Neural cell (in vitro differentiated cells): Measurements from ENCODE around the gene STK40.

ENCODE experiments used
- EZH2 ChIP-seq: fragments of 200-600, 300-800 bp; shearing (Covaris generic), sonication (generic); IDR thresholded peaks from 2 replicates; pipeline ENCODE4 v1.6.1; 2014; ENCODE audit warnings: antibody characterized with exemption, low read length, borderline replicate concordance, mild to moderate bottlenecking; ENCODE audit not compliant: insufficient read depth, poor library complexity, severe bottlenecking
- MXI1 ChIP-seq: fragments of 450-650 bp; conservative IDR thresholded peaks from 2 replicates; pipeline ENCODE4 v1.6.1; 2014; ENCODE audit warnings: antibody characterized with exemption, mild to moderate bottlenecking; ENCODE audit not compliant: poor library complexity, severe bottlenecking
- SMC3 ChIP-seq: fragments of 450-650 bp; conservative IDR thresholded peaks from 2 replicates; pipeline ENCODE4 v1.6.1; 2014; ENCODE audit warnings: antibody characterized with exemption, mild to moderate bottlenecking, moderate library complexity; ENCODE audit not compliant: poor library complexity
- TAF1 ChIP-seq: IDR thresholded peaks from 2 replicates; pipeline ENCODE4 v1.6.1; 2012; ENCODE audit warnings: low read depth
- TF ChIP-seq, protein P1 (sequence below): fragments of 450-650 bp; IDR thresholded peaks from 2 replicates; pipeline ENCODE4 v1.5.1; 2014; ENCODE audit warnings: antibody characterized with exemption, mild to moderate bottlenecking, moderate library complexity; ENCODE audit not compliant: poor library complexity, severe bottlenecking
- TF ChIP-seq, protein P2 (sequence below): IDR thresholded peaks from 2 replicates; pipeline ENCODE4 v1.6.1; 2012; ENCODE audit warnings: borderline replicate concordance

DNA sequence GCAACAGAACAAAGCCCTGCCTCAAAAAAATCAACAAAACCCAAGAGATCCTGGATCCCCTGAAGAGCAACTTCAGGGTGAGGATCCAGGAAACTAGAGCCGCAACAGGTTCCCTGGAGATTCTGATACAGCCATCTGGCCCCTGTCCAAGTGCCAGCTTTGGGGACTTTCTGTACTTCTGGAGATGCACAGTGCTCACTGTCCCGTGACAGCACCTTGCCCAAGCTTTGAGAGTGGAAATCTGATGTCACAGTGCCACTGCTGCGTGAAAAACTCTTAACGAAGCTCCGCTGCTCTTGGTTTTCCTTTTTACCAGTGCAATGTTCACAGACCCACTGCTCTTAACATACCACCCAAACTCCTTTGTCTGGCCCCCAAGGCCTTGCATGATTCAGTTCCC lies 26.3 kb downstream of the STK40 start:
- TF ChIP-seq, protein P1, sequence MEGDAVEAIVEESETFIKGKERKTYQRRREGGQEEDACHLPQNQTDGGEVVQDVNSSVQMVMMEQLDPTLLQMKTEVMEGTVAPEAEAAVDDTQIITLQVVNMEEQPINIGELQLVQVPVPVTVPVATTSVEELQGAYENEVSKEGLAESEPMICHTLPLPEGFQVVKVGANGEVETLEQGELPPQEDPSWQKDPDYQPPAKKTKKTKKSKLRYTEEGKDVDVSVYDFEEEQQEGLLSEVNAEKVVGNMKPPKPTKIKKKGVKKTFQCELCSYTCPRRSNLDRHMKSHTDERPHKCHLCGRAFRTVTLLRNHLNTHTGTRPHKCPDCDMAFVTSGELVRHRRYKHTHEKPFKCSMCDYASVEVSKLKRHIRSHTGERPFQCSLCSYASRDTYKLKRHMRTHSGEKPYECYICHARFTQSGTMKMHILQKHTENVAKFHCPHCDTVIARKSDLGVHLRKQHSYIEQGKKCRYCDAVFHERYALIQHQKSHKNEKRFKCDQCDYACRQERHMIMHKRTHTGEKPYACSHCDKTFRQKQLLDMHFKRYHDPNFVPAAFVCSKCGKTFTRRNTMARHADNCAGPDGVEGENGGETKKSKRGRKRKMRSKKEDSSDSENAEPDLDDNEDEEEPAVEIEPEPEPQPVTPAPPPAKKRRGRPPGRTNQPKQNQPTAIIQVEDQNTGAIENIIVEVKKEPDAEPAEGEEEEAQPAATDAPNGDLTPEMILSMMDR = no peak
- TF ChIP-seq EZH2 = no peak
- TF ChIP-seq, protein P2, sequence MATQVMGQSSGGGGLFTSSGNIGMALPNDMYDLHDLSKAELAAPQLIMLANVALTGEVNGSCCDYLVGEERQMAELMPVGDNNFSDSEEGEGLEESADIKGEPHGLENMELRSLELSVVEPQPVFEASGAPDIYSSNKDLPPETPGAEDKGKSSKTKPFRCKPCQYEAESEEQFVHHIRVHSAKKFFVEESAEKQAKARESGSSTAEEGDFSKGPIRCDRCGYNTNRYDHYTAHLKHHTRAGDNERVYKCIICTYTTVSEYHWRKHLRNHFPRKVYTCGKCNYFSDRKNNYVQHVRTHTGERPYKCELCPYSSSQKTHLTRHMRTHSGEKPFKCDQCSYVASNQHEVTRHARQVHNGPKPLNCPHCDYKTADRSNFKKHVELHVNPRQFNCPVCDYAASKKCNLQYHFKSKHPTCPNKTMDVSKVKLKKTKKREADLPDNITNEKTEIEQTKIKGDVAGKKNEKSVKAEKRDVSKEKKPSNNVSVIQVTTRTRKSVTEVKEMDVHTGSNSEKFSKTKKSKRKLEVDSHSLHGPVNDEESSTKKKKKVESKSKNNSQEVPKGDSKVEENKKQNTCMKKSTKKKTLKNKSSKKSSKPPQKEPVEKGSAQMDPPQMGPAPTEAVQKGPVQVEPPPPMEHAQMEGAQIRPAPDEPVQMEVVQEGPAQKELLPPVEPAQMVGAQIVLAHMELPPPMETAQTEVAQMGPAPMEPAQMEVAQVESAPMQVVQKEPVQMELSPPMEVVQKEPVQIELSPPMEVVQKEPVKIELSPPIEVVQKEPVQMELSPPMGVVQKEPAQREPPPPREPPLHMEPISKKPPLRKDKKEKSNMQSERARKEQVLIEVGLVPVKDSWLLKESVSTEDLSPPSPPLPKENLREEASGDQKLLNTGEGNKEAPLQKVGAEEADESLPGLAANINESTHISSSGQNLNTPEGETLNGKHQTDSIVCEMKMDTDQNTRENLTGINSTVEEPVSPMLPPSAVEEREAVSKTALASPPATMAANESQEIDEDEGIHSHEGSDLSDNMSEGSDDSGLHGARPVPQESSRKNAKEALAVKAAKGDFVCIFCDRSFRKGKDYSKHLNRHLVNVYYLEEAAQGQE = no peak
- TF ChIP-seq MXI1 = no peak
- no peak for TF ChIP-seq TAF1
- no peak for TF ChIP-seq SMC3
